Activated CD4-positive, alpha-beta T cell treated with anti-CD3 and anti-CD28 coated beads, Interleukin-2, amount 50 U/mL, for 4 hours (primary cell): ENCODE measurements around the gene MEIOC.
"Not testable (repeated sequence)": the region's sequence is repeated elsewhere in the genome, so short reads cannot be mapped to it uniquely, and the experiment has no call there.

Experiments used
- DNase-seq, 2 experiments: peaks; one replicate each; pipeline ENCODE4 v3.0.0-alpha.2; 2020

Gene MEIOC

GRCh38 chr17:44655983-44656710 lies at the start of gene MEIOC:
Gene MEIOC (plus strand): TSS chr17:44656468. CDS start chr17:44656614, 146 bp downstream.
- peak in 1 of 2 experiments; percentile 4 for DNase-seq

GRCh38 chr17:44606658-44607057 lies 49.6 kb upstream of the MEIOC start:
- no peak for DNase-seq

- no peak for DNase-seq
These were observed 48.2 kb upstream of the MEIOC start for GRCh38 chr17:44607836-44608690.

DNA sequence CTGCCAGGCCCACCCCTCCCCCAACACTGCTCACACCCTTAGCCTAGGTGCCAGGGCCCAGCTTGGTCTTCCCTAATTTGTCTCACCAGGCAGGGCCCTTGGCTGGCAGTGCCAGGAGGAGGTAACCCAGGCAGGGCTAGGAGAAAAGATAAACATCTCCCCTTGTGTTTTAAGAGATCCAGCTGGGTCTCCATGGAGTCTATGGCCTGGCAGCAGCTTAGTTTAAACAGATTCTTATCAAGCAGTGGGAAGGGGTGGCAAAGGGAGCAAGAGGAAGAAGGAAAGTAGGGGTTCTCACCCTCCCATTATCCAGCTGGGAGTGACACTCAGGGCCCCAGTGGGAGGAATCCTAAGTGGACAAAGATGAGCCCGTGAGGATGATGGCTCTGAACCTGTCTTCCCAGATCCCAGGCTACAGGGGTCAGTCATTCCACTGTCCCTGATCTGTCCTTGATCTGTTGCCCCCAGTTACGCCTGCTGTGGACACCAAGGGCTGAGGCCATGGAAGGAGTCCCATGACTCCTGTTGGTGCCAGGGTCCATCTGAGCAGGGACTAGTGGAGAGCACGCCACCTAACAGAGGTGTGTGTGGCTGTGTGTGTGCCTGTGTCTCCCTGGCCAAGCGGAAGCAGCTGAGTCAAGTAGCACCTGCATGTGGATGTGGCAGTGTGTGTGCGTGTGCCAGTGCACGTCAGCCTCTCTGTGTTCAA lies 47.4 kb upstream of the MEIOC start:
- no peak for DNase-seq

- no peak for DNase-seq
These were observed 45.9 kb upstream of the MEIOC start for GRCh38 chr17:44610331-44610730.

DNA sequence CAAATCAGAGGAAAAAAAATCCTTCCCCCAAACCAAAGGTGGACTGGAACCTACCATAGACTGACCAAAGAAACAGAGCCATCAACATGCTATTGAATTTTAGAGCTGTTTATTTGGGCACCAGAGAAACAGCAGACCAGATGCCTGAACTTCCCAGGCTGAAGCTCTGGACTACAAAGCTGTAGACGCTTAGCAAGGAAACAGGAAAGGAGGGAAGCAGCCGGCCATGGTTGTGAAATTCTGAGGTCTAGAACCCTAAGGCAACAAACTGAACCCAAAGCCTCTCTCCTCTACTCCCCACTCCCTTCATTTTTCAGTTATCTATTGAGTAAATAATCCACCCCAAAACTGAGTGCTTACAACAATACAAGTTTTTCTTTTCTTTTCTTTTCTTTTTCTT lies 45.4 kb upstream of the MEIOC start:
- no peak for DNase-seq

DNA sequence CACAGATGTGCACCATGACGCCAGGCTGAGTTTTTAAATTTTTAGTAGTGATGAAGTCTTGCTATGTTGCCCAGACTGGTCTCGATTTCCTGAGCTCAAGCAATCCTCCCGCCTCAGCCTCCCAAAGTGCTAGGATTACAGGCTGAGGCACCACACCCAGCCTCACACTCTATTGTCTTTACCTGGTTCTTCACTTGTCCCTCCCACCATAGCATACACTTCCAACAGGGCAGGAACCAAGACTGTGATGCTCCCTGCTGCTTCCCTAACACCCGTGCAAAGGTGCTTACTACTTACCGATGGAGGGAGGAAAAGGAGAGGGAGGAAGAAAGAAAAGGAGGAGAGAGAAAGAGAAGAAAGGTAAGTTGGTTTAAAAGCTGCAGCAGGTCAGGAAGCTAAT lies 41.4 kb upstream of the MEIOC start:
- DNase-seq, result no peak

DNA sequence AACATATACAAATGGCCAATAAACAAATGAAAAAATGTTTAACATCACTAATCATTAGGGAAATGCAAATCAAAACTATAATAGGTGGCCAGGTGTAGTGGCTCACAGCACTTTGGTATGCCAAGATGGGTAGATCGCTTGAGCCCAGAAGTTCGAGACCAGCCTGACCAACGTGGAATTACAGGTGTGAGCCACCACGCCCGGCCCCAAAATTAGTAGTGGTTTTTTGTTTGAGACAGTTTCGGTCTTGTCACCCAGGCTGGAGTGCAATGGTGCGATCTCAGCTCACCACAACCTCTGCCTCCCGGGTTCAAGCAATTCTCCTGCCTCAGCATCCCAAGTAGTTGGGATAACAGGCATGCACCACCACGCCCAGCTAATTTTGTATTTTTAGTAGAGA lies 37.6 kb upstream of the MEIOC start:
- DNase-seq, result not testable (repeated sequence)

DNA sequence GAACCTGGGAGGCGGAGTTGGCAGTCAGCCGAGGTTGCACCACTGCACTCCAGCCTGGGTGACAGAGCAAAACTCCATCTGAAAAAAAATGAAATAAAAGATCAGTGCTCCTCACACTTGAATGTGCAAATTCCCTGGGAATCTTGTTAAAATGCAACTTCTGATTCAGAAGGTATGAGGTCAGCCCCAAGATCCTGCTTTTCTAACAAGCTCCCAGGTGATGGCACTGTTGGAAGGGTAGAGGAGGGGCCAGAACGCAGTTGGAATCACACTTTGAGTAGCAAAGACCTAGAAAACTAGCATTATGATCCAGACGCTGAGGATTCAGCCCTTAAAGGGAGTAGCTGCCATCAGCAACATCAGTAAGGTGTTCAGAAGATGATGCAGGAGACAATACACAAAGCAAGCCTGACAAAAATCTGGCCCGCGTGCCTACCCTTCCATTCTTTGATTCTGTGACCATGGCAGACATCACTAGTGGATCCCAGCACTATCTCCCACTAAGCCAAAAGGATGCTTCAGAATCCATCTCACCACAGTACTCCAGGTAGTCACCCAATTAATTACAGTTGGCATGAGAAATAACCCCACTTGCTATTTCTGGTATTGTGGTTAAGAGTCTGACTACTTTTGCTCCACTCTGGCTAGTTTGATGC lies 33.1 kb upstream of the MEIOC start:
- DNase-seq, result no peak

- no peak for DNase-seq
These were observed 28.6 kb upstream of the MEIOC start for GRCh38 chr17:44627513-44628242.

GRCh38 chr17:44628243-44629188 lies 27.8 kb upstream of the MEIOC start:
- DNase-seq, result no peak

DNA sequence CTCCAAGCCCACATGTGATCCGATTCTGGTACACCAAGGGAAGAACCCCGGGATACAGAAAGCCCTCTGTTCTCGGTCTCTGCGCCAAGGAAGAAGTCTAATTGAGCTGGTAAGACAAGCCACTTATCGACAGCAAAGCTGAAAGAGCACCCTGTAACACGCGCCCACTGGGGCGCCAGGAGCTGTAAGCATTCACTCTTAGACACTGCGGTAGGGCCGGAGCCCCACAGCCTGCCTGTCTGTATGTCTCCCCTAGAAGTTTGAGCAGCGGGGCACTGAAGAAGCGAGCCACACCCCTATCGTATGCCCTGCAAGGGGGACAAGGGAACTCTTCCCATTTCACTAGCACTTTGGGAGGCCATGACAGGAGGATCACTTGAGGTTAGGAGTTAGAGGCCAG lies 27.0 kb upstream of the MEIOC start:
- DNase-seq, result no peak

DNA sequence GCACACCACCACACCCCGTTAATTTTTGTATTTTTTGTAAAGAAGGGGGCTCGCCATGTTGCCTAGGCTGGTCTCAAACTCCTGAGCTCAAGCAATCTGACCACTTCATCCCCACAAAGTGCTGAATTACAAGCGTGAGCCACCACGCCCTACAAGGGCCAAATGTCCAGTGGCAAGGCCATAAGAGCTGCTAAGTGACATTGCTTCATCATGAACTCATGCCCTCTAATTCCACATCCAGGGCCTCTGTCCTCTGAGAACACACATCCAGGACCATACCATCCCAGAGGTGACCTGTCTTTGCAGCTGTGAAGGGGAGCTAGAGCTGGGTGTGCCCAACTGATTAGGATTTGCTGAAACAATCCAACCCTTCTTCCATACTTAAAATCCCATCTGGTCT lies 25.6 kb upstream of the MEIOC start:
- no peak for DNase-seq

- DNase-seq, result no peak
These were observed 22.3 kb upstream of the MEIOC start for GRCh38 chr17:44633998-44634397.

- DNase-seq, result not testable (repeated sequence)
These were observed 21.9 kb upstream of the MEIOC start for GRCh38 chr17:44634401-44634800.

- no peak for DNase-seq
These were observed 19.7 kb upstream of the MEIOC start for GRCh38 chr17:44636562-44636961.

DNA sequence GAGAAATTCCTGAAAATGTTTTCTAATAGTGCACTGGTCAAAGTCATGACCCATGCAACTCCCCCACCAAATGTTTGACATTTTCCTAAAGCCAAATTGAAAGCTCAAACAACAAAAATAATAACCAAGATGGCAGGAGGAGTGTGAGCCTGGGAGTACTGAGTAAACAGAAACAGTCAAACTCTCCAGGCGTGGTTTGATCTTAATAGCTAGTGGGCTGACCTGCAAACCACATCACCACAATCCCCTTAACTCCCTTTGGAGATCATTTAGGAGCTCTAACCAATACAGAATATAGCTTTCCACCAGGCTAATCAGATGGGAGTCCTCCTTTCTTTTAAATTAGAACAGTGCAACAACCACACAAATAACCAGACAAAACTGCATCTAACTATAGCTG lies 19.2 kb upstream of the MEIOC start:
- DNase-seq, result no peak

DNA sequence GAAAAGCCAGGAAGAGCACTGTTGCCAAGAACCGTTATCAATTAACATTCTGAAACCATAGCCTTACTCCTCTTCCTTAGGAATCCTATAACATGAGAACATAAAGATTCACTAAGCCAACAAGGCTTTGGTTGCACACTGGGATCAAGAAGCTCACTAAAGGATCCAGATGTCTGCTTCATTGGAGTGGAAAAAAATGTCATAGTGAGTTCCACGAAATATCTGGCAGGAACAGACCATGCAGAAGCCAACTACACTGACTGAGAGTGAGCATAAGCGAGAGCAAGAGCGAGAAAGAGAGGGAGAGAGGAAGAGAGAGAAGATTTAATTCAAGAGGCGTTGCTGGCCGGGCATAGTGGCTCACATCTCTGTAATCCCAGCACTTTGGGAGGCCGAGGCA lies 13.4 kb upstream of the MEIOC start:
- no peak for DNase-seq

DNA sequence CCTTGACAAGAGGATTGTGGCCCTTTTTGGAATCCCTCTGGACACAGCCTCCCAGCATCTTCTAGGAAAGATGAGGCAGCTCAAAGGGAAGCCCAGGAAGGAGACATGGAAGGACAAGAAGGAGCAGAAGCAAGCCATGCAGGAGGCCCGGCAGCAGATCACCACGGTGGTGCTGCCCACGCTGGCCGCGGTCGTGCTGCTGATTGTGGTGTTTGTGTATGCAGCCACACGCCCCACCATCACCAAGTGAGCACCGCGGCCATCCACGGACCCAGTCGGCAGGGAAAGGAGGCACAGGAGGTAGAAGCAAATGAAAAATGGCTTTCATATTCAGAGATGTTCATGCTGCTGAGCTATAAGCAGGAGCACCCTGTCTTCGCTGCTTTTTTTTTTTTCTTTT lies 10.9 kb upstream of the MEIOC start:
- no peak for DNase-seq

GRCh38 chr17:44646280-44646679 lies 10.0 kb upstream of the MEIOC start:
- no peak for DNase-seq

- DNase-seq, result no peak
These were observed 8.5 kb upstream of the MEIOC start for GRCh38 chr17:44647736-44648135.
